HG03060 (cell line): ENCODE data around the gene IGFL1.
"Not testable (repeated sequence)": the region's sequence is repeated elsewhere in the genome, so short reads cannot be mapped to it uniquely, and the experiment has no call there.

Source experiments
- ATAC-seq: cut with Tn5 transposase; IDR thresholded peaks from one replicate; pipeline ENCODE4 v1.9.1; 2021; ENCODE audit warnings: low read depth, moderate number of reproducible peaks; ENCODE audit not compliant: unreplicated experiment

The IGFL1 gene

DNA sequence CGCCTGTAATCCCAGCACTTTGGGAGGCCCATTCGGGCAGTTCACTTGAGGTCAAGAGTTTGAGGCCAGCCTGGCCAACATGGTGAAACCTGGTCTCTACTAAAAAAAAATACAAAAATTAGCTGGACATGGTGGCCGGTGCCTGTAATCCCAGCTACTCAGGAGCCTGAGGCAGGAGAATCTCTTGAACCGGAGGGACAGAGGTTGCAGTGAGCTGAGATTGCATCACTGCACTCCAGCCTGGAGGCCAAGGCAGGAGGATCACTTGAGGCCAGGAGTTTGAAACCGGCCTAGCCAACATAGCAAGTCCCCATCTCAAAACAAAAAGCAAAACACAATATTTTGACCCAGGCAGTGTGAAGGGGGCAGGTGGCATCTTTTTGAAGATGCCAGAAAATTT is 35.3 kb downstream of the IGFL1 start:
- ATAC-seq: not testable (repeated sequence)

DNA sequence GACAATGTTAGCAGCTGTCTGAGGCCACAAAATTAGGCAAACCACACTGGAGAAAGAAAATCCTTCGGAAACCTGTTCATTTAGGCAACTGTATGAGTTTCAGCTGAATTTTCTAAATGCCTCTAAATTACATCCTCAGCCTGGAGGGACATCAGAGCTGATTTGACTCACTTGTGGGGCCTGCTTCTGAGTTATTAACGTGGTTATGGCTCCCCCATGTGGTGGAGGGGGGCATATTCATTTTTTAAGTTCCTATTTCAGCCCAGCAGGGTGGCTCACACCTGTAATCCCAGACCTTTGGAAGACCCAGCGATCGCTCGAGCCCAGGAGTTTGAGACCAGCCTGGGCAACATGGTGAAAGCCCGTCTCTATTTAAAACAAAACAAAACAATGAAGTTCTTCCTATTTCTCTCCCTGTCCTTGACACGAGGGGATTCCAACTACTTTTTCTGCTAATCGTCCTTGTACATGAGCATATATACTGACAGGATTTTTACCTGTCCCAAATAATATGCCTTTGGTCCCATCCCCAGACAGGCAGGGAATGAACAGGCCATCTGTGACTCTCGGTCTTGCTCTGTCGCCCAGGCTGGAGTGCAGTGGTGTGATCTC is 35.8 kb downstream of the IGFL1 start:
- ATAC-seq: no peak

DNA sequence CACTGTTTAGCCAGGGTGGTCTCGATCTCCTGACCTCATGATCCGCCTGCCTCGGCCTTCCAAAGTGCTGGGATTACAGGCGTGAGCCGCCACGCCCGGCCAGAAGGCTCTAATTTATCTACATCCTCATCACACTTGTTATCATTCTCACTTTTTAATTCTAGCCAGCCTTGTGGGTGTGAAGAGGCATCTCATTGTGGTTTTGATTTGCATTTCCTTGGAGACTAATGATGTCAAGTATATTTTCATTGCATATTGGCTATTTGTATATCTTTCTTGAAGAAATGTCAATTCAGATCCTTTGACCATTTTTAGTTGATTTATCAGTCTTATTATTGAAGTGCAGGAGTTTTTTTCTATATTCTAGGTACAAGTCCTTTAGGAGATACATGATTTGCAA is 39.6 kb downstream of the IGFL1 start:
- no peak for ATAC-seq

DNA sequence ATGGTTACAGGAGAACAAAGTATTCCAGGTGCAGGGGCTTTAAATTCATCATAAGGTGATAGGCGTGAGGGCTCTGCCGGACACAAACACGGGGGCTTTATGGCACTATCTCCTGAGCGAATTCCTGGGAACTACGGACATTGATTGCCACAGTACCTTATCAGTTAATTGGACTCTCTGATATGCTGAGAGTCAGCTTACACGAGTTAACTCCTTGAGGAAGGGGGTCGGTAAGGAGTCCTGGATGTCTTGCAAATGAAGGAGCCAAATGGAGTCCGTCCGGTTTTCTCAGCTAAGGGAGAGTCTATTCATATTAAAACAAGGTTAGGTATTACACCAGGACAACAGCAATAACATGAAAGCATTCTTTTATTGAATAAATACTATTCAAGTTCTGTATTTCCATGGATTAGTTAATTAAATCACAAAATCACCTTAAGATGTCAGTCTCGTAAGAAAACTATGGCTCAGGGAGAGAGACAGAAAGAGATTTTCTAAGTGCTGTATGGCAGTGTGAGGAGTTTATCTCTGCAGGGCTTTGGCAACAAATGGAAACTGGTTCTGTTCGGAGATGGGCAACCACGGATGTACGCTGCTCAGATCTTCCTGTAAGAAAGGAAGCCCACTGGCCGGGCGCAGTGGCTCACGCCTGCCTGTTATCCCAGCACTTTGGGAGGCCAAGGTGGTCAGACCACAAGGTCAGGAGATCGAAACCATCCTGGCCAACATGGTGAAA is 41.1 kb downstream of the IGFL1 start:
- ATAC-seq: no peak

DNA sequence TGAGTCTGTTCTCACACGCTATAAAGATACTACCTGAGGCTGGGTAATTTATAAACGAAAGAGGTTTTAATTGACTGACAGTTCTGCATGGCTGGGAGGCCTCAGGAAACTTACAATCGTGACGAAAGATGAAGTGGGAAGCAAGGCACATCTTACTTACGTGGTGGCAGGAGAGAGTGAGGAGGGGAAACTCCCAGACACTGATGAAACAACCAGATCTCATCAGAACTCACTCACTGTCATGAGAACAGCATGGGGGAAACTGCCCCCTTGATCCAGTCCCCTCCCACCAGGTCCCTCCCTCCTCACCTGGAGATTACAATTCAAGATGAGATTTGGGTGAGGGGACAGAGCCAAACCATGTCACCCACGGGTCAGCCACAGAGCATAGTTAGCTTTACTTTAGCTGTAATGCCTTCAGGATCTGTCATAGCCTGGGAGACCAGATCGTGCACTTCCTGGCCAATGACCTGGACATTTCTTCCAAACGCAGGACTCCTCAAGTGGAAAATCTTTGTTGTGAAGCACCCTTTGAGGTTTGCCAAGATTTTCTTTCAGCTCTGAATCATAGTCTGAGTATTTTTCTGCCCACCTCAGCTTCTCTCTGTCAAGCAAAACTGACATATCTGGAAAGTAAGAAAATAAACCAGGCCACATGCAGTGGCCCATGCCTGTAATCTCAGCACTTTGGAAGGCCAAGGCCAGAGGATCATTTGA is 42.1 kb downstream of the IGFL1 start:
- ATAC-seq: no peak

DNA sequence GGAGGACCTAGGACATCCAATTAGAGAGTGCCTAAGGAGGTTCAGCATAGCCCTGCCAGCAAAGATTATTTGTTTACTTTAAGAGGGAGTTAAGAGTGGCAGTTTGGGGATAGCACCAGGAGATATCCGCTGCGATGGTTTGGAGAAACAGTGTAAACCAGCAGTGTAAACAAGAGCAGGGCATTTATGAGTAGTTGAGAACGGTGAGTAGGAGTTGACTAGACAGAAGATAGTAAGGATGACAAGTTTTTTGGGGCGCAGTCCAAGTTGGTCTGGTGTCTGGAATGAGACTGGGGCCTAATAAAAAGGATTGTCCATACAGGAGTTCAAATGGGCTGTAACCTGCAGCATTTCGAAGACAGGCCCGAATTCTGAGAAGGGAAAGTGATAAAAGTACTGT is 44.4 kb downstream of the IGFL1 start:
- not testable (repeated sequence) for ATAC-seq

DNA sequence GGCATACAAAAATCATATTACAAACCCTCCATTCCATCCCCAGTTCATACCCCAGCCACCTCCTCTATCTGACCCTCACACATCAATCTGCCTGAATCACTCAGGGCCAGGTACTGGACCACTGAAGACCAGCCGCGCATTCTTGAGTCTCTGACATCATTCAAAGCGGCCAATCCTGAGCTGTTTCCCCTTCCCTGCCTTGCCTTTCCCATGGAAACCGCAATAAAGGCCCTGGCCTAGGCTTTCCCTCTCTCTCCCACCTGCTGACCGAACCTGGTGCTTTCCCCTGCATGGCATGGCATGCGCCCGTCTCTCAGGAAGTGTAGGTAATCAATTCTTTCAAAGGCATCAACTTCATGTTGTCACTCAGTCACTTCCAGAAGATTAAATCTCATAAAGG is 49.6 kb downstream of the IGFL1 start:
- ATAC-seq: no peak
